Lower lobe of right lung (tissue), 2 donors: ENCODE results near the gene TBC1D4. TPM values are rescaled to one million over a fixed set of nuclear protein-coding genes. Genes with fewer than 3 reads are reported as not detected.

ENCODE experiments used
- ATAC-seq, 2 donors: fragments of 200-7000 bp; cut with Tn5 transposase; one replicate each; pipeline ENCODE4 v1.9.1; 2020 to 2022; ENCODE audit warnings: mild to moderate bottlenecking in 2 of 2, moderate library complexity in 2 of 2
- DNase-seq: peaks from one replicate; pipeline ENCODE4 v3.0.0-alpha.2; 2020
- H3K27ac ChIP-seq: fragments of 200-600 bp; one replicate; pipeline ENCODE4 v1.8.0; 2022
- H3K27me3 ChIP-seq: fragments of 200-600 bp; one replicate; pipeline ENCODE4 v1.8.0; 2022; ENCODE audit warnings: low read depth
- H3K36me3 ChIP-seq: fragments of 200-600 bp; one replicate; pipeline ENCODE4 v1.8.0; 2022; ENCODE audit warnings: mild to moderate bottlenecking
- H3K4me1 ChIP-seq: fragments of 200-600 bp; one replicate; pipeline ENCODE4 v1.8.0; 2022
- H3K4me3 ChIP-seq: fragments of 200-600 bp; one replicate; pipeline ENCODE4 v1.8.0; 2022; ENCODE audit warnings: mild to moderate bottlenecking
- H3K9me3 ChIP-seq: fragments of 200-600 bp; one replicate; pipeline ENCODE4 v1.8.0; 2022
- CTCF ChIP-seq: fragments of 200-600 bp; IDR thresholded peaks from one replicate; pipeline ENCODE4 v1.8.0; 2022; ENCODE audit warnings: antibody characterized with exemption, mild to moderate bottlenecking
- intact Hi-C: fragments of 100-400 bp; cut with DNase I; formaldehyde crosslinking; loops from one replicate; pipeline ENCODE4 v1.11.0; 2022
- total RNA-seq: library from RNA; stranded (reverse); fragmentation: NEBNext Ultra II Directional; extraction: Animal tissue kit (Norgen Biotek cat#: 25700); gene quantifications from one replicate; pipeline ENCODE4 v1.2.1, GENCODE V29; 2021
- donor health status: DM: no; HTN: yes; CAD: no; lungs with severe emphysema.

The TBC1D4 gene
- total RNA-seq, 1 donor from 2014 or later: 30.4 TPM

GRCh38 chr13:75384879-75385707 is 96.9 kb downstream of the TBC1D4 start:
- H3K4me3 ChIP-seq: no peak overlapping the region
- ATAC-seq (peak; percentile 39 to 42), DNase-seq (no peak)
- no peak overlapping the region for H3K27ac ChIP-seq
- no peaks in the 10 kb centered on the region for H3K9me3 ChIP-seq
- no peaks in the 10 kb centered on the region for H3K27me3 ChIP-seq
- no peaks in the 10 kb centered on the region for H3K36me3 ChIP-seq
- intact Hi-C loops: no loop called here
- TF ChIP-seq CTCF: no peak
- no peaks in the 10 kb centered on the region for H3K4me1 ChIP-seq

DNA sequence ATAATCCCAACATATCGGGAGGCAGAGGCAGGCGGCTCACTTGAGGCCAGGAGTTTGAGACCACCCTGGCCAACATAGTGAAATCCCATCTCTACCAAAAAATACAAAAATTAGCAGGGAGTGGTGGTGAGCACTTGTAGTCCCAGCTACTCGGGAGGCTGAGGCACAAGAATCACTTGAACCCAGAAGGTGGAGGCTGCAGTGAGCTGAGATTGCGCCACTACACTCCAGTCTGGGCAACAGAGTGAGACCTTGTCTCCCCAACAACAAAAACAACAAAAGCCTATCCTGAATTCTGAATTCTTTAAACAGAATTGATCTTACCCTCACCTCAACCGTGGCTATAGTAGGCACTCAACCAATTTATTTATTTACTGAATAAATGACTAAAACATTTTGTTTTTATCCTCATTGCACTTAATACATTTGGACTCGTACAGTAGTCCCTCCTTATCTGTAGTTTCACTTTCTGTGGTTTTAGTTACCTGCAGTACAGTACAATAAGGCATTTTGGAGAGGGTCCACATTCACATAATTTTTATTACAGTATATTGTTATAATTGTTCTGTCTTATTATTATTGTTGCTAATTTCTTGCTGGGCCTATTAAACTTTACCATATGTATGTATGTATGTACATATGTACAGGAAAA is 98.8 kb downstream of the TBC1D4 start:
- Histone ChIP-seq H3K27me3 (no peaks in the 10 kb centered on the region), H3K9me3 (no peaks in the 10 kb centered on the region), H3K4me1 (no peaks in the 10 kb centered on the region), H3K4me3 (no peak overlapping the region), H3K27ac (no peak overlapping the region), H3K36me3 (no peaks in the 10 kb centered on the region)
- ATAC-seq (no peak), DNase-seq (no peak)
- no peak for TF ChIP-seq CTCF
- intact Hi-C loops: no loop called here

GRCh38 chr13:75378301-75378700 is 103.7 kb downstream of the TBC1D4 start:
- Histone ChIP-seq H3K4me3 (no peak overlapping the region), H3K9me3 (no peaks in the 10 kb centered on the region), H3K27me3 (no peaks in the 10 kb centered on the region), H3K36me3 (no peaks in the 10 kb centered on the region), H3K27ac (no peak overlapping the region), H3K4me1 (peaks cover 1% of the 10 kb centered on the region)
- ATAC-seq (no peak), DNase-seq (no peak)
- intact Hi-C loops: loop anchor here (10.0 kb wide), 1 partner anchor 96 kb away; no protein-coding TSS in a partner anchor
- no peak for TF ChIP-seq CTCF

DNA sequence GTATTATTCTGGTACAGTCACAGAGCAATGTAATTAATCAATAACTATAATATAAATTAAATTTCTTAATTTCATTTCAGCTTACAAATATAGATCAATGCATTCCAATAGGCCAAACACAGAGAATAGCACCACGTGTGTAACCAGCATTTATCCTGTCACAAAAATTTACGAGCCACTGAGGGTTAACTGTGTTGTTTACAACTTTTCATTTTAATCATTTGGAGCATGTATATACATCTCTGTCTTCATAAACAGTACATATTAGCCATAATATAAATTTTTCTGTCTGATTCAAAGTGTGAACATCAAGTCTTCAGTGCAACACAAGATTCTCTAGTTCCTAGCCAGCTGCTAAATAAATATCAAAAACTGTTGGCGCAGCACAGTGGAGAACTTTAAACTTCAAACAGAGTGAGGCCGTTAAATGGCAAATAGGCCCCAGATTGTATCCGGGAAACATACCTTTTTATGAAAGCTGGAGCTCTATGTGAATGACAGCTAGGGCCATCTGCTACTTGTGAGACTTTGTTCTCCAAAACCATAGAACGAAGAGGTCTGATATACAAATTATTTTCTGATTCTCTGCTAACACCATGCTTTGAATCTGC is 105.1 kb downstream of the TBC1D4 start:
- intact Hi-C loops: loop anchor here (10.0 kb wide), 1 partner anchor 98 kb away; no protein-coding TSS in a partner anchor
- ATAC-seq: no peak
- no peak overlapping the region for H3K4me3 ChIP-seq
- H3K27me3 ChIP-seq: no peaks in the 10 kb centered on the region
- H3K27ac ChIP-seq: no peak overlapping the region
- no peak for TF ChIP-seq CTCF
- H3K36me3 ChIP-seq: no peaks in the 10 kb centered on the region
- no peaks in the 10 kb centered on the region for H3K9me3 ChIP-seq
- DNase-seq: no peak
- H3K4me1 ChIP-seq: peaks cover 14% of the 10 kb centered on the region

- no peak for ATAC-seq
Measured at GRCh38 chr13:75375329-75375728, 106.6 kb downstream of the TBC1D4 start.

More at GRCh38 chr13:75375329-75375728, 106.6 kb downstream of the TBC1D4 start:
- intact Hi-C loops: loop anchor here (10.0 kb wide), 1 partner anchor 99 kb away; no protein-coding TSS in a partner anchor
- H3K27me3 ChIP-seq: no peaks in the 10 kb centered on the region
- no peak overlapping the region for H3K4me3 ChIP-seq
- no peak for TF ChIP-seq CTCF
- no peaks in the 10 kb centered on the region for H3K9me3 ChIP-seq
- peaks cover 14% of the 10 kb centered on the region for H3K4me1 ChIP-seq
- DNase-seq: no peak
- no peak overlapping the region for H3K27ac ChIP-seq
- H3K36me3 ChIP-seq: no peaks in the 10 kb centered on the region
